ENCODE results near the gene KLHL3. TPM values are rescaled to one million over a fixed set of nuclear protein-coding genes. Genes with fewer than 3 reads are reported as not detected.

KLHL3 gene
- total RNA-seq, 1 donor from 2014 or later, result 19.3 TPM

GRCh38 chr5:137708796-137709559, 26.9 kb downstream of the KLHL3 start:
- DNase-seq (ENCODE audit: low read depth in 2 of 2), result peak in 1 of 2 donors; percentile 21

GRCh38 chr5:137708062-137708461, 27.8 kb downstream of the KLHL3 start:
- DNase-seq (ENCODE audit: low read depth in 2 of 2), result no peak

DNA sequence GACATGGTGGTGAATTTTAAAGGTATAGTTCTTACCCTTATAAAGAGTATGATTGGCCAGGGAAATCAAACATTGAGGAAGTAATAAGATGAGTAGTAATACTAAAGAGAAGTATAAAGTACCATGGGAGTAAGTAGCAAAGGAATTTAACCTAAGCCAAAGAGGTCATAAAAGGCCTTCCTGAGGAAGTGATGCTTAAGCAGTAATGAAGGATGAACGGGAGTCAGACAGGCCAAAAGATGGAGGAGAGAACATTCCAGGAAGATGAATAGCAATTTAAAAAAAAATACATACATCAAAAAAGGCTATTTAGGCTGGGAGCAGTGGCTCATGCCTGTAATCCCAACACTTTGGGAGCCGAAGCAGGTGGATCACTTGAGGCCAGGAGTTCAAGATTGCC, 29.0 kb downstream of the KLHL3 start:
- DNase-seq (ENCODE audit: low read depth in 2 of 2), result peak in 1 of 2 donors; percentile 75

DNA sequence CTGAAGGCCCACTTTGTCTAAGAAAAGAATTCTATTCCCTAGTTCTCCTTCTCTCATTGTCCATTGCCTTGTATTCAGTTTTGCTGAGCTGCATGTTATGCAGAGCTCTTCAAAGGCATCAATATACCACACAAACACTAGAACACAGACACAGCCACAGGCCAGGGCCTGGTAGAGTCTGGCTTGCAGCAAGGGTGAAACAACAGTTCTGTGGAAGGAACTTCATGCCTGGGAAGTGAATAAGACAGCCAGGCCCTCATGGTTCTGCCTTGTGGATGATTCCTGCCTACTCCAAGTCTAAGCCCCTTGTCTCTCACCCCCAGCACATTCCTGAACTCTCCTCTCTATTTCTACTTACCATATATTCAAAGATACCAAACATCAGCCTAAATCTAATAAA, 30.8 kb downstream of the KLHL3 start:
- DNase-seq (ENCODE audit: low read depth in 2 of 2), result no peak

DNA sequence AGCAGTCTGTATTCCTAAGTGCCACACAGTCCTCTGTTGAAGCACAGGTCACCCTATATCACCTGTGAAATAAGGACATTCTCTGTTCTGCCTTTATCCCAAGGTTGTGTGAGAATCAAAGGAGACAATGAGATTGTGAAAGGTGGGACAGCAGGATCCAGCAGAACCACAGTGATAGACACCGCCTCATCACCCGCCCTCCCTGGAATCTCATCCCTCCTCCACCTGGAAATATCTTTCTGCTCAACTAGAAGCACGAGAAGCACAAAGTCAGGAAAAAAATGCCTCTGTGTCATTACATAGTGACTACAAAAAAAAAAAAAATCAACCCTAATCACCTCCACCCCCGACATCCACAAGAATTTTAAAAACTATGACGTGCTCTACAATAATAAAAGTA, 32.3 kb downstream of the KLHL3 start:
- DNase-seq (ENCODE audit: low read depth in 2 of 2), result no peak

GRCh38 chr5:137700282-137700680, 35.6 kb downstream of the KLHL3 start:
- DNase-seq (ENCODE audit: low read depth in 2 of 2), result peak in 1 of 2 donors; percentile 10

DNA sequence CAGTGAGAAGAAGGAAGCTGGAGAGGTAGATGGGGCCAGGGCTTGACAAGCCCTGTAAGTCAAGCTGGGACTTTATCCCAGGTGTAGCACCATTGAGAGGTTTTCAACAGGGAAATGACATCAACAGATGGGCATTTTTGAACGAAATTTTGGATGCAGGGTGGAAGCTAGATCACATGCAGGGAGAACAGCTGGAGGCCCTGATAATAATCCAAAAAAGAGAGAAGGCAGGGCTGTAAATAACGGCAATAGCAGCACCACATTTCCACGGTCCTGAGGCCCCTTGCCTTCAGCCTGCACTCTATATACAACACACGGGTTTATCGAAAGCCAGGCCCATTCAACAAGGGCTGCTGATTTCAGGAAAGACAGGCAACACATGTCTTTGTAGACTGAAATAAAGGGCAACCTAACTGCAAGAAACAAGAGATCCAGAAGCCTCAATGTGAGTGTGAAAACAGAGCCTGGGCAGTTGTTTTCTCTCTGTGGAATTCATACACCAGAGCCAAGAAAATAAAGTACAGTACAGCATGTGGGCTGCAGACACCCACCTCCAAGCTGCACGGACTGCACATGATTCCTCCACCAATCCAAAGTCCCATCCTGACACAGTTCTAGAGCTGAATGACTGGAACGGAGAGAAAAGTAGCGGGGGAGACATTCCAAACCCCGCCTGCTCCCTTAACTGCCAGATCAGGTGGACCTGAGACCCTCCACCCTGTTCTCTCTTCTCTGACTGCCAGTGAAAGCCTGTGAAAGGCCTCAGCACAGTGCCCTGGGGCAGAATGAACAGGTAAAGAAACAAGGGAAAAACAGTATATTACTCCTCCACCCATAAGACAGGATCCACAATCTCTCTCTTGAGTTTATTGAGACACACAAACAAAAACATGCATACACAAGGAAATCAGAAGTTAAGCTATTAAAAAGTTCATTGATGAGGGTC, 36.3 kb downstream of the KLHL3 start:
- peak in 1 of 2 donors; percentile 48 for DNase-seq (ENCODE audit: low read depth in 2 of 2)

- DNase-seq (ENCODE audit: low read depth in 2 of 2), result peak in 1 of 2 donors; percentile 85
These were observed 39.4 kb downstream of the KLHL3 start for GRCh38 chr5:137696481-137696880.

GRCh38 chr5:137695651-137696428, 40.0 kb downstream of the KLHL3 start:
- DNase-seq (ENCODE audit: low read depth in 2 of 2), result peak; percentile 86 to 96

DNA sequence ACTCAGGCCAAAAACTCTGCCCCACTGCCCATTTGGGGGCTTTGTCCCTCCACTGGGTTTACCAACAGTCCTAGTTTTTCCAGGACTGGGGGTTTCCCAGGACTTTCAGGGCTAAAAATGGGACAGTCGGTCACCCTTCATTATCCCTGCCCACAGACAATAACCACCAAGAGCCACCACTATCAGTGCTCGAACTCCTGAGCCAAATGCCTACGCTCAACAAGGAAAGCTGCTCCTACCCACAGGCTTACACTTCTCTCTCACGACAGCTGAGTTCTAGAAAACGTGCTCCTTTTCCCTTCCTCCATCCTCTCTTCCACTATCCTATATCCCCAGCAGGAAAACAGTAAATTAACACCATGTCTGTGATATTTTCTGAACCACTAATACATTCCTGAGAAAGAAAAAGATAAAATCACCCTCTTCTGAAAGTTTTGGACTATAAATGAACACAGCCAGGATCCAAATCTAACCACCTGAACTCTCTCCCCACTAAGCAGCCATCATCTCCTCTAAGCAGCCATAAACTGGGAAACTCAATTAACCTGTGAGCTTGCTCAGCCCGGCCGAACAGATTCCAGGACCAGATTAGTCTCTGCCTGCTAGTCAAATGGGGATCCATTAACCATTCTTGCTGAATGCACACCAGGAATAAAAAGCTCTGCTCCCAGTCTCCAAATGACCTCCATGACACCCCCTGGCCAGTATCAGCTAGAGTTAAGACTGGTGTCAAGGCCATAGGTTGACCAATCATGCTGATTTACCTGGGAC, 41.8 kb downstream of the KLHL3 start:
- DNase-seq (ENCODE audit: low read depth in 2 of 2), result no peak

DNA sequence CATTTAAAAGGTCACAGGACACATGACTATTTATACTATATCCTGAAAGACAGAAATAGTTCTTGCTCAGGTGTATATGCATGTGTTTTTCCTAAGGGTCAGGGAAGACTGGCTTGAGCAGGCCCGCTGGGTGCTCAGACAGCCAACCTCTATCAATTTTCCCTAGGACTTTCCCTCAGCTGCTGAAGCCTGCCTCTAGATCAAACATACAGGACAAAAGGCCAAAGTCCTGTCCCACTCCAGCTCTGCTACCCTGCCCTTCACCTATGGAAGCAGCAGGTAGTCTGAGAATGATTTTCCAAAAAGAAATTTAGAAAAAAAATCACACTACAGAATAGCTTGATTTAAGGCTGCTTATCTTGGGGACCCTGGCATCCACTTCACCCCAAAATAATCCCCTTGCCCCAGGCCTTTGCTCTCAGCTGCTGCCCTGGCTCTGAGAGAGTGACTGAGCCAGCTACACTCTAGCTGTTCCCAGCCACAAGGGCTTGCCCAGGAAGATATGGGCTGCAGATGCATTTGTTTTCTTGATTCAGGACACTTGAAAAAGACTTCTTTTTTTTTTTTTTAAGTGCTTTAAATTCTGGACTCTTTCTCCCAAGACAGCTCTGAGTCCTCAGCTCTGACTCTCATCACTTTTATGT, 42.5 kb downstream of the KLHL3 start:
- DNase-seq (ENCODE audit: low read depth in 2 of 2), result no peak

DNA sequence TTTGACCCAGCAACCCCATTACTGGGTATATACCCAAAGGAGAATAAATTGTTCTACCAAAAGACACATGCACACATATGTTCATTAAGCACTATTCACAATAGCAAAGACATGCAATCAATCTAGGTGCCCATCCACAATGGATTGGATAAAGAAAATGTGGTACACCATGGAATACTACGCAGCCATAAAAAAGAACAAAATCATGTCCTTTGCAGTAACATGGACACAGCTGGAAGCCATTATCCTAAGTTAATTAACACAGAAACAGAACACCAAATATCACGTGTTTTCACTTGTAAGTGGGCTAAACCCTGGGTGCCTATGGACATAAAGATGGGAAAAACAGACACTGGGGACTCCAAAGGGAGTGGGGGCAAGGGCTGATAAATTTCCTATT, 46.6 kb downstream of the KLHL3 start:
- DNase-seq (ENCODE audit: low read depth in 2 of 2), result no peak

- DNase-seq (ENCODE audit: low read depth in 2 of 2), result peak in 1 of 2 donors; percentile 43
These were observed 47.6 kb downstream of the KLHL3 start for GRCh38 chr5:137688210-137688840.

- peak; percentile 34 to 50 for DNase-seq (ENCODE audit: low read depth in 2 of 2)
These were observed 51.1 kb downstream of the KLHL3 start for GRCh38 chr5:137684761-137685160.

DNA sequence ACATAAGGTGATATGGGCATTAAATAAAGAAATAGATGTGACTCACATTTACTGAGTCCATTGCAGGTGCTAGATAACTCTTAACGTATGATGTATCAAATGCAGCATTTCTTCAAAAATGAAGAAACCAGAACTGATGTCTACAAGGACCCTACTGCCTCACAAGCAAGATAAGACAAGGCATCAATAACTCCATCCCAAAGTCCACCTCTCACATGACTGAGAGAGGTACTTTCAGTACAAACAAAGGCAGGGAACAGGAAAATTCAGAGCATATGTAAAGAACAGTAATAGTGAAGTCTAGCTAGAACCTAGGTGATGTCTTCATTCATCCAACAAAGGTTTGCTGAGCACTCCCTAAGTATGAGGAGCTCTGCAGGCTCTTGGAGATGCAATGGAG, 54.7 kb downstream of the KLHL3 start:
- no peak for DNase-seq (ENCODE audit: low read depth in 2 of 2)

DNA sequence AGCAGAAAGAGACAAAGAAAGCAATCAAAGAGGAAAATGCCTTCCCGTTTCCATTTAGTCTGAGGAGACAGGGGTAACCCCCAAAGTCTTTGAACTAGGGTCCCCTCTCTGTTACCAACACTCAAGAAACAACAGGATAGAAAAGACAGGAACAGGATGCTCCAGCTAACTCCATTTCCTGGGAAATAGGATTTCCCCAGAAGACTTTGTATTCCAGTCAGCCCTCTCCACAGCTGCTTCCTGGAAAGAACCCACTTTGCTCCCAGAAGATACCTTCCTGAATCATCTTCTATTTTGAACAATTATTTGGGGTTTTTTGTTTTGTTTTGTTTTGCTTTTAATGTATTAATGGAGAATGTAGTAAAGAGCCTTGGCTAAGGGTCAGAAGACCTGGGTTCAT, 56.0 kb downstream of the KLHL3 start:
- DNase-seq (ENCODE audit: low read depth in 2 of 2), result peak in 1 of 2 donors; percentile 32

GRCh38 chr5:137679195-137679594, 56.7 kb downstream of the KLHL3 start:
- DNase-seq (ENCODE audit: low read depth in 2 of 2), result no peak

DNA sequence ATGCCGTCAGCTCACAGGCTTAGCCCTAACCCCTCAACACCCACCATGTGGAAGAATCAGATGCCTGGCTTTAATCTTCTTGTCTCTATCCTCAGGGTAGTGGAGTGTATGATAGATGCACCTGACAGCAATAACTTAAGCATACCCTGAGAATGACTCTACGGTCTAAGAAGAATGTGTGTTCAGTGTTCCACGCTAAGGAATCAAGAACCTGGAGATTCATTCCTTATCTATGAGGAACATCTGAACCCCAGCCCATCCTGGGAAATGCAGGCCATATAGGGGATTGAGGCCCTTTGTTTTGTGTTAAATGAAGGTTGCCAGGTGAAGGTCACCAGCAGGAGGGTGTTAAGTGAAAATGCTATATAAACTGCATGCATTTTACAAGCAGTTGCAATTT, 63.0 kb downstream of the KLHL3 start:
- DNase-seq (ENCODE audit: low read depth in 2 of 2), result no peak

DNA sequence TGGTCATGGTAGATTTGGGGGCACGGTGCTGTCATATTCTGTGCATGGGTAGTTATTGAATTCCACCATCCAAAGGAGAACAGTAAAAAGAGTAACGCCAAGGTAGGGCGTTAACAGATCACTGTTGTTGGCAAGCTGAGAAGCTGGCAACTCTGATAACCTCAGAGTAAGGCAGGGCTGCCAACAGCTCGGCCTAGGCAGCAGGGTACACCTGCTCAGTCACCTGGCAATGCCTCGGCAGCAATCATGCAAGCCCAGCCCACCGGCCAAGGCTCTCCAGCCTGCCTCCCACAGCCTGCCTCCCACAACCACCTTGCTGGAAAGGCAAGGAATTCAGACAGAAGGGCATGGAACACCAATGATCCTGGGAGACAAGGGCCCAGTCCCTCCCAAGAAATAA, 63.9 kb downstream of the KLHL3 start:
- DNase-seq (ENCODE audit: low read depth in 2 of 2), result no peak

- DNase-seq (ENCODE audit: low read depth in 2 of 2), result no peak
These were observed 66.1 kb downstream of the KLHL3 start for GRCh38 chr5:137669811-137670210.
